Gastrocnemius medialis (tissue), 4 donors: ENCODE data around the gene C2CD3.

ENCODE experiments used
- CTCF ChIP-seq, 5 experiments: fragments of 450-650 bp in 3 of 5; fragments of 200-600 bp in 2 of 5; sonication (generic) in 2 of 5; IDR thresholded peaks in 4 of 5; conservative IDR thresholded peaks in 1 of 5; 1 replicate in 4 of 5; 2 replicates in 1 of 5; pipeline ENCODE4 v1.5.1; 2016 to 2019; ENCODE audit warnings: antibody characterized with exemption in 5 of 5, mild to moderate bottlenecking in 3 of 5, moderate library complexity in 3 of 5
- POLR2A ChIP-seq, 2 donors: fragments of 450-650 bp; IDR thresholded peaks; one replicate each; pipeline ENCODE4 v1.6.1; 2017; ENCODE audit warnings: antibody characterized with exemption in 2 of 2, mild to moderate bottlenecking in 2 of 2, moderate library complexity in 2 of 2

- TF ChIP-seq CTCF (IDR thresholded peaks at IDR 0.05 in 4 of 5, conservative IDR thresholded peaks at IDR 0.05 in 1 of 5) = no peak
- TF ChIP-seq POLR2A (IDR thresholded peaks at IDR 0.05) = no peak
These were observed 26.1 kb upstream of the C2CD3 start for GRCh38 chr11:74196781-74197486.
